Measurements from ENCODE around the gene PRRT1.

The PRRT1 gene

DNA sequence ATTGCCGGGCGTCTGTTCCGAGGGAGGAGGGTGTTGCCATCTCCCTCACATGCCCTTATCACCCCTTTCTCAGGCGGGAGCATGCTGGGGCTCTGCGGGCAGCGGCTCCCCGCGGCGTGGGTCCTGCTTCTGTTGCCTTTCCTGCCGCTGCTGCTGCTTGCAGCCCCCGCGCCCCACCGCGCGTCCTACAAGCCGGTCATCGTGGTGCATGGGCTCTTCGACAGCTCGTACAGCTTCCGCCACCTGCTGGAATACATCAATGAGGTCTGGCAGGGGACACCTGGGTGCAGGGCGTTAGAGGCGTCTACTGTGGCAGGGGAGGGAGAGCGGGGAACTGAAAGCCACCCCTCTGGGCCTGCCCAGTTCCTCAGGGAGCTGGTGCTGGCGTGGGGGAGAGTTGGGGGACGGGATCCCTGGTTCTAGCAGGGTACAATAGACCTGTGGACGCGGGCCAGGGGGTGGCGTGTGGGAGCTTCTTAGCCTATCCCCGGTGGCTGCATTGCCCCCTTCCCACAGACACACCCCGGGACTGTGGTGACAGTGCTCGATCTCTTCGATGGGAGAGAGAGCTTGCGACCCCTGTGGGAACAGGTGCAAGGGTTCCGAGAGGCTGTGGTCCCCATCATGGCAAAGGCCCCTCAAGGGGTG, 2.9 kb upstream of the PRRT1 start:
- in situ Hi-C loops (cut with MboI; ENCODE audit: low pct_unique_long_range_greater_than_20kb, low sequenced_read_pairs, unreplicated experiment) = no loop called here
- DNase-seq (ENCODE audit: low spot score) = peak; percentile 88
- TF ChIP-seq, protein P1, sequence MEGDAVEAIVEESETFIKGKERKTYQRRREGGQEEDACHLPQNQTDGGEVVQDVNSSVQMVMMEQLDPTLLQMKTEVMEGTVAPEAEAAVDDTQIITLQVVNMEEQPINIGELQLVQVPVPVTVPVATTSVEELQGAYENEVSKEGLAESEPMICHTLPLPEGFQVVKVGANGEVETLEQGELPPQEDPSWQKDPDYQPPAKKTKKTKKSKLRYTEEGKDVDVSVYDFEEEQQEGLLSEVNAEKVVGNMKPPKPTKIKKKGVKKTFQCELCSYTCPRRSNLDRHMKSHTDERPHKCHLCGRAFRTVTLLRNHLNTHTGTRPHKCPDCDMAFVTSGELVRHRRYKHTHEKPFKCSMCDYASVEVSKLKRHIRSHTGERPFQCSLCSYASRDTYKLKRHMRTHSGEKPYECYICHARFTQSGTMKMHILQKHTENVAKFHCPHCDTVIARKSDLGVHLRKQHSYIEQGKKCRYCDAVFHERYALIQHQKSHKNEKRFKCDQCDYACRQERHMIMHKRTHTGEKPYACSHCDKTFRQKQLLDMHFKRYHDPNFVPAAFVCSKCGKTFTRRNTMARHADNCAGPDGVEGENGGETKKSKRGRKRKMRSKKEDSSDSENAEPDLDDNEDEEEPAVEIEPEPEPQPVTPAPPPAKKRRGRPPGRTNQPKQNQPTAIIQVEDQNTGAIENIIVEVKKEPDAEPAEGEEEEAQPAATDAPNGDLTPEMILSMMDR (IDR thresholded peaks at IDR 0.05; ENCODE audit: extremely low read depth, insufficient read depth, missing control alignments) = peak; percentile 68

DNA sequence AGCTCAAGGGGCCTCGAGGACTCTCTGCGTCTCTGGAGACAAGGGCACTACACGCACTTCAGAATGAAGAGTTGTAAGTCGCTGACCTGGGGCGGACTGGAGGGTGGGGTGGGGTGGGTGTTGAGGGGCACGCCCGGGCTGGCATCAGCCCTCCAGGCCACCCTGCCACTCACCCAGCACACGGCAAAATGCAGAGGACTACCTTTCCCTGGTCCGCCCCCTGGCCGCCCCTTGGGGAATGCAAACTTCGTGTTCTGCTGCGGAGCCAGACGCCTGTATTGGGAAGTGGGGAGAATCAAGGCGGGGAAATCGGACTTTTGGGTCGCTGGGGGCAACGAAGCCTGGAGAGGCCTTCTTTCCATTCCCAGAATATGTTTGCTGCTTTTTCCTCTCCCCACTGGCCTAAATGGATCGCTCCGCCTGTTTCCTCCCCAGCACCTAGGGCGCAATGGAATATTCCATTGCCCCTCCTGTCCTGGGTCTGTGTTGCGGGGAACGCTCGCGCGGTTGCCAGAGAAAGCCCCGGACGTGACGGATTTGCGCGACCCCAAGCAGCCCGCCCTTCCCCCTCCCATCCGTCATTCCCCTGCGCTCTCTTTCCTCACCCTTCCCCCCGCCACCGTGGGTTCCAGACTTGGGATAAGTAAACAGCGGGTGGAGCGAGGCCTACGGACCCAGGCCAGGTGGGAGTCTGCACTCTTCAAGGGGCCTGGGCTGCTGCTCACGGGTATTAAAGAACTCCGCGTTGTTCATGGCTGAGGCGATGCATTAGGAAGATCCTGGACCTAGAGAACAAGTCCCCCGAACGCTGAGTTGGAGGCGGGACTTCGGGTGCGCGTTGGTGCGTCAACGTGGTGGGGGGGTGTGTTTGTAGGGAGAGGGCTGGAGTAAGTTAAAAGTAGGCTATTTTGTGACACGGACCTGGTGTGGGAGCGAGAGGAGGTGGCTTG, 2.1 kb upstream of the PRRT1 start, which contains the start of gene PPT2:
PPT2 (plus strand) TSS at position 578 of the 950 bp plus-strand sequence. CDS start 454 bp downstream, outside the sequence.
- TF ChIP-seq, protein P1 (IDR thresholded peaks at IDR 0.05; ENCODE audit: extremely low read depth, insufficient read depth, missing control alignments) = no peak
- DNase-seq (ENCODE audit: low spot score) = peak; percentile 66
- in situ Hi-C loops (cut with MboI; ENCODE audit: low pct_unique_long_range_greater_than_20kb, low sequenced_read_pairs, unreplicated experiment) = no loop called here

DNA sequence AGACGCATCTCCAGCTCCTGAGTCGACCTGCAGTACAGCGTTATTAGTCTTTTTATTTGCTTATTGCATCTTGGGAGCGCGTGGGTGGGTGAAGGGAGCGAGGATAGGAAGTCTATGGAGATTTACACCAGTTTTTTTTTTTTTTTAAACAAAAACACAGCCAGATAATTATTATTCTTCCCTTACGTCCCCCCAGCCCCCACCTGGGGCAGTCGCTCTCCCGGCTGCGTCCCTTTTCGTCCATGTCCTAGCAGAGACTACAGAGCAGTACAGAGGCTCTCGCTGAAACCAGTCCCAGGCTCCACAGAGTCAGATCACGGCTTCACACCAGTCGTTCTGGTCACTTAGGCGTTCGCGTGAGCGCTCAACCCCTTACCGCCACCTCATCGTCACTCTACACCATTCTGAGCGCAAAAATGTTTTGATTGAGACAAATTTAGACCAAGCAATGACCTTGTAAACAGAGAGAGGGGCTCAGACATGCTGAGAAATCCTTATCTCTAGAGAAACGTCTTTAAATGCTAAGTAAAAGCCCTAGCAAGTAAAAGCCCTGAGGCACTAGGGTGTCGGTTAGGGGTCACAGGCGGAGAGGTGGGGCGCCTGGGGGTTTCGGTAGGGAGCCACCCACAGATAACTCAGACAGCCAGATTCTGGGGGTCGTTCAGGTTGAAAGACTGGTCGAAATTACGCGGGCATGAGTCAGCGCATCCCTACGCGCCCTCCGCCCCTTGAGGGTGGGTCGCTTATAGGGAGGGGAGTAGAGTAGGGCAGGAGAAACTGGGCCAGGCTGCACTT, 1.2 kb upstream of the PRRT1 start:
- no peak for DNase-seq (ENCODE audit: low spot score)
- TF ChIP-seq, protein P1 (IDR thresholded peaks at IDR 0.05; ENCODE audit: extremely low read depth, insufficient read depth, missing control alignments) = no peak
- in situ Hi-C loops (cut with MboI; ENCODE audit: low pct_unique_long_range_greater_than_20kb, low sequenced_read_pairs, unreplicated experiment) = no loop called here

DNA sequence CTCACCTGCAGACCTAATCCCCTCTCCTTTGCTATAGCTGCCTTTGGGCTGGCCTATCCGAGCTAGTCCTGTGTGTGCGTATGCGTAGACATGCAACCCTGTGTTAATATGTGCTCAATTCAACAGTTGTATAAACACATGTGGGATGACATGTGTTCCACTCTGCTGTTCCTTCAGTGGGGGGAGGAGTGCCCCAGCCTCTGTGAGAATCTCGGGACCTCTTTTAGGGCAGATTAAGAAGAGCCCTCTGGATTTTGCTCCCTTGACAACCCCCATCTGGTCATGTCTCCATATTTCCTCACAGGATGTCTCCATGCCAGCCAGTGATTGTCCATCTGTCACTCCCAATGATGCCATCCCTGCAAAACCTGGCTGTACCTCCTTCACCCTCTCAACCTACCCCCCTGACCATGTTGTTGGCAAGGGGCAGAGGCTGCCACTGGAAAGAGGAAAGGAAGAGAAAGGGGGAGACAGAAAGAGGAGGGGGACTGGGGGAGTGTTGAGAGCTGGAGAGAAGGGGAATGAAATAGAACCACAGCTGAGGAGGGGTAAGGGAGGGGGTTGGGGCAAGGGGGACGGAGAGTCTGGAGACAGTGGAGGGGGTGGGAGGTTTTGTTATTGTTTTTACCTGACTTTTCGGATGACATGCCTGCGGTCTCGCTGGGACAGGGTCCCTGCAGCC, 417 bp downstream of the PRRT1 start:
- no peak for DNase-seq (ENCODE audit: low spot score)
- in situ Hi-C loops (cut with MboI; ENCODE audit: low pct_unique_long_range_greater_than_20kb, low sequenced_read_pairs, unreplicated experiment) = no loop called here
- TF ChIP-seq, protein P1 (IDR thresholded peaks at IDR 0.05; ENCODE audit: extremely low read depth, insufficient read depth, missing control alignments) = no peak

DNA sequence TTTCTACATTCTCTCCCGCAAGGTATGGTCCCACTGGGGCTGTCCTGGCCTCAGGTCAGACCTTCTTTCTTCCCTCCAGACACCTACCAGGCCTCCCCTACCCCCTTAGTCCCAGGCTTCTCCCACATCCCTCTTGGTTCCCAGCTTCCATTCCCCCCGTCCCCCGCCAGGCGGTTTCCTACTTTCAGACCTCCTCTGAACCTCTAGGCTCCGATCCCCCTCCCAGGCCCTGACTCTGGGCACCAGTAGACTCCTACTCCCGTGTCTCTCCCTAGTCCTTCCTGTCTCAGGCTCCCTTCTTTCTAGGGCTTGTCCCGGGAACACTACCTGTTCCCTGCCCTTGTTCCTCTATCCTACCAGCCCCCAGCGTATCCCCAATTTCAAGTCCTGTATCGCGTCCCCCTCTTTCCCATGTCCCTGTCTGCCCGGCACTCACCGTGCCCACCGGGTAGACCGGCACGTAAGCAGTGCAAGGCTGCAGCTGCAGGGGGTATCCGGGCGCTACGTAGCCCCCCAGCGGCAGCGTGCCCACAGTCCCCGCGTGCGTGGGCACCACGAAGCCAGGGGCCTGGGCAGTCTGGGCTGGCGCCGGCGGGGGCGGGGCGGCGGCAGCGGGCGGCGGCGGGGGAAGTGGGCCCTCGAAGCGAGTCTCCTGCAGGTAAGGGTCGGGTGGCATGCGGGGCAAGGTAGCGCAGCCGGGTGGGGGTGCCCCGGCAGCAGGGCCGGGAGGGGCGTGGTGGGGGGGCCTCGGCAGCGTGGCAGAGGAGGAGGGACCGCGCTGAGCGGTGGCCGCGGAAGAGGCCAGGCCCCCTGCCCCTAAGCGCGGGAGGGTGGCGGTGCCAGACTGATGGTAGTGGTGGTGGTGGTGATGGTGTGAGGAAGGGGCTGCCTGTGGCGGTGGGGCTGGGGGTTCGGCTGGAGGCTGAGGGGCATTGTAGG, 1.5 kb downstream of the PRRT1 start:
- in situ Hi-C loops (cut with MboI; ENCODE audit: low pct_unique_long_range_greater_than_20kb, low sequenced_read_pairs, unreplicated experiment) = no loop called here
- DNase-seq (ENCODE audit: low spot score) = no peak
- TF ChIP-seq, protein P1 (IDR thresholded peaks at IDR 0.05; ENCODE audit: extremely low read depth, insufficient read depth, missing control alignments) = no peak
